Liver (tissue), 3 donors: ENCODE results near the gene JAZF1.

Experiments used
- ATF3 ChIP-seq: IDR thresholded peaks from 2 replicates; pipeline ENCODE4 v1.6.1; 2016; ENCODE audit warnings: antibody characterized with exemption
- GABPA ChIP-seq, 2 donors: IDR thresholded peaks in 1 of 2; conservative IDR thresholded peaks in 1 of 2; 2 replicates each; pipeline ENCODE4 v1.6.1; 2016; ENCODE audit warnings: antibody characterized with exemption in 2 of 2, mild to moderate bottlenecking in 1 of 2, moderate library complexity in 1 of 2
- MAX ChIP-seq: IDR thresholded peaks from 2 replicates; pipeline ENCODE4 v1.6.1; 2016; ENCODE audit warnings: antibody characterized with exemption
- RAD21 ChIP-seq, 2 donors: IDR thresholded peaks; 2 replicates each; pipeline ENCODE4 v1.6.1; 2016; ENCODE audit warnings: antibody characterized with exemption in 2 of 2, mild to moderate bottlenecking in 2 of 2
- REST ChIP-seq: IDR thresholded peaks from 2 replicates; pipeline ENCODE4 v1.6.1; 2016; ENCODE audit warnings: antibody characterized with exemption, mild to moderate bottlenecking
- SP1 ChIP-seq: IDR thresholded peaks from 2 replicates; pipeline ENCODE4 v1.6.1; 2018; ENCODE audit warnings: antibody characterized with exemption, mild to moderate bottlenecking
- TAF1 ChIP-seq: conservative IDR thresholded peaks from 2 replicates; pipeline ENCODE4 v1.6.1; 2016; ENCODE audit warnings: antibody characterized with exemption, mild to moderate bottlenecking
- YY1 ChIP-seq: IDR thresholded peaks from 2 replicates; pipeline ENCODE4 v1.6.1; 2016; ENCODE audit warnings: antibody characterized with exemption, mild to moderate bottlenecking
- ZBTB33 ChIP-seq: IDR thresholded peaks from 2 replicates; pipeline ENCODE4 v1.6.1; 2016; ENCODE audit warnings: antibody characterized with exemption
- TF ChIP-seq, protein P1 (sequence below): fragments of 150-350 bp; IDR thresholded peaks from 2 replicates; pipeline ENCODE4 v1.5.1; 2017; ENCODE audit warnings: improper control_type of control experiment, low read depth, low read length; ENCODE audit not compliant: missing input control
- donor health status: healthy.
- donor health status: healthy.

- TF ChIP-seq, protein P1, sequence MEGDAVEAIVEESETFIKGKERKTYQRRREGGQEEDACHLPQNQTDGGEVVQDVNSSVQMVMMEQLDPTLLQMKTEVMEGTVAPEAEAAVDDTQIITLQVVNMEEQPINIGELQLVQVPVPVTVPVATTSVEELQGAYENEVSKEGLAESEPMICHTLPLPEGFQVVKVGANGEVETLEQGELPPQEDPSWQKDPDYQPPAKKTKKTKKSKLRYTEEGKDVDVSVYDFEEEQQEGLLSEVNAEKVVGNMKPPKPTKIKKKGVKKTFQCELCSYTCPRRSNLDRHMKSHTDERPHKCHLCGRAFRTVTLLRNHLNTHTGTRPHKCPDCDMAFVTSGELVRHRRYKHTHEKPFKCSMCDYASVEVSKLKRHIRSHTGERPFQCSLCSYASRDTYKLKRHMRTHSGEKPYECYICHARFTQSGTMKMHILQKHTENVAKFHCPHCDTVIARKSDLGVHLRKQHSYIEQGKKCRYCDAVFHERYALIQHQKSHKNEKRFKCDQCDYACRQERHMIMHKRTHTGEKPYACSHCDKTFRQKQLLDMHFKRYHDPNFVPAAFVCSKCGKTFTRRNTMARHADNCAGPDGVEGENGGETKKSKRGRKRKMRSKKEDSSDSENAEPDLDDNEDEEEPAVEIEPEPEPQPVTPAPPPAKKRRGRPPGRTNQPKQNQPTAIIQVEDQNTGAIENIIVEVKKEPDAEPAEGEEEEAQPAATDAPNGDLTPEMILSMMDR: no peak
- TF ChIP-seq TAF1 (no peak), MAX (no peak), RAD21 (IDR thresholded peaks at IDR 0.05) (no peak), REST (no peak), YY1 (no peak), GABPA (IDR thresholded peaks at IDR 0.05 in 1 of 2, conservative IDR thresholded peaks at IDR 0.05 in 1 of 2) (no peak), SP1 (no peak), ATF3 (no peak), ZBTB33 (no peak)
These were observed 7.6 kb downstream of the JAZF1 start for GRCh38 chr7:28172958-28173357.
